WTC11 (cell line): ENCODE data around the gene ACP3.

Source experiments
- CREM ChIP-seq: sonication (generic); formaldehyde crosslinking; IDR thresholded peaks from 2 replicates; pipeline ENCODE4 v1.8.1; 2022; ENCODE audit warnings: mild to moderate bottlenecking, missing genetic modification reagents, moderate library complexity
- ETV6 ChIP-seq: sonication (generic); formaldehyde crosslinking; IDR thresholded peaks from 2 replicates; pipeline ENCODE4 v1.8.1; 2022; ENCODE audit warnings: mild to moderate bottlenecking, missing genetic modification reagents
- FOXP1 ChIP-seq: sonication (generic); formaldehyde crosslinking; IDR thresholded peaks from 2 replicates; pipeline ENCODE4 v1.8.0; 2022; ENCODE audit warnings: missing genetic modification reagents, mild to moderate bottlenecking, moderate library complexity, borderline replicate concordance
- SMAD3 ChIP-seq: sonication (generic); formaldehyde crosslinking; IDR thresholded peaks from 2 replicates; pipeline ENCODE4 v1.8.0; 2022; ENCODE audit warnings: missing genetic modification reagents, mild to moderate bottlenecking, borderline replicate concordance
- ZNF138 ChIP-seq: sonication (generic); formaldehyde crosslinking; conservative IDR thresholded peaks from 2 replicates; pipeline ENCODE4 v1.8.1; 2022; ENCODE audit warnings: mild to moderate bottlenecking, moderate library complexity, missing genetic modification reagents
- ZNF512 ChIP-seq: sonication (generic); formaldehyde crosslinking; IDR thresholded peaks from 2 replicates; pipeline ENCODE4 v1.8.1; 2022; ENCODE audit warnings: missing genetic modification reagents, borderline replicate concordance
- TF ChIP-seq, protein P1 (sequence below): sonication (generic); formaldehyde crosslinking; IDR thresholded peaks from 2 replicates; pipeline ENCODE4 v1.8.1; 2023; ENCODE audit warnings: mild to moderate bottlenecking, moderate library complexity, missing genetic modification reagents
- TF ChIP-seq, protein P2 (sequence below): fragments of 200-600 bp; IDR thresholded peaks from 2 replicates; pipeline ENCODE4 v1.8.0; 2022; ENCODE audit warnings: antibody characterized with exemption

GRCh38 chr3:132294906-132295305 is 22.3 kb upstream of the ACP3 start:
- TF ChIP-seq, protein P1, sequence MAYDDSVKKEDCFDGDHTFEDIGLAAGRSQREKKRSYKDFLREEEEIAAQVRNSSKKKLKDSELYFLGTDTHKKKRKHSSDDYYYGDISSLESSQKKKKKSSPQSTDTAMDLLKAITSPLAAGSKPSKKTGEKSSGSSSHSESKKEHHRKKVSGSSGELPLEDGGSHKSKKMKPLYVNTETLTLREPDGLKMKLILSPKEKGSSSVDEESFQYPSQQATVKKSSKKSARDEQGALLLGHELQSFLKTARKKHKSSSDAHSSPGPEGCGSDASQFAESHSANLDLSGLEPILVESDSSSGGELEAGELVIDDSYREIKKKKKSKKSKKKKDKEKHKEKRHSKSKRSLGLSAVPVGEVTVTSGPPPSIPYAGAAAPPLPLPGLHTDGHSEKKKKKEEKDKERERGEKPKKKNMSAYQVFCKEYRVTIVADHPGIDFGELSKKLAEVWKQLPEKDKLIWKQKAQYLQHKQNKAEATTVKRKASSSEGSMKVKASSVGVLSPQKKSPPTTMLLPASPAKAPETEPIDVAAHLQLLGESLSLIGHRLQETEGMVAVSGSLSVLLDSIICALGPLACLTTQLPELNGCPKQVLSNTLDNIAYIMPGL (CRISPR knock-in tag), result no peak
- TF ChIP-seq, protein P2, sequence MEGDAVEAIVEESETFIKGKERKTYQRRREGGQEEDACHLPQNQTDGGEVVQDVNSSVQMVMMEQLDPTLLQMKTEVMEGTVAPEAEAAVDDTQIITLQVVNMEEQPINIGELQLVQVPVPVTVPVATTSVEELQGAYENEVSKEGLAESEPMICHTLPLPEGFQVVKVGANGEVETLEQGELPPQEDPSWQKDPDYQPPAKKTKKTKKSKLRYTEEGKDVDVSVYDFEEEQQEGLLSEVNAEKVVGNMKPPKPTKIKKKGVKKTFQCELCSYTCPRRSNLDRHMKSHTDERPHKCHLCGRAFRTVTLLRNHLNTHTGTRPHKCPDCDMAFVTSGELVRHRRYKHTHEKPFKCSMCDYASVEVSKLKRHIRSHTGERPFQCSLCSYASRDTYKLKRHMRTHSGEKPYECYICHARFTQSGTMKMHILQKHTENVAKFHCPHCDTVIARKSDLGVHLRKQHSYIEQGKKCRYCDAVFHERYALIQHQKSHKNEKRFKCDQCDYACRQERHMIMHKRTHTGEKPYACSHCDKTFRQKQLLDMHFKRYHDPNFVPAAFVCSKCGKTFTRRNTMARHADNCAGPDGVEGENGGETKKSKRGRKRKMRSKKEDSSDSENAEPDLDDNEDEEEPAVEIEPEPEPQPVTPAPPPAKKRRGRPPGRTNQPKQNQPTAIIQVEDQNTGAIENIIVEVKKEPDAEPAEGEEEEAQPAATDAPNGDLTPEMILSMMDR, result no peak
- TF ChIP-seq SMAD3 (CRISPR knock-in tag), result no peak
- TF ChIP-seq FOXP1 (CRISPR knock-in tag), result no peak
- no peak for TF ChIP-seq ZNF138 (CRISPR knock-in tag)
- TF ChIP-seq ZNF512 (CRISPR knock-in tag), result no peak
- no peak for TF ChIP-seq CREM (CRISPR knock-in tag)
- no peak for TF ChIP-seq ETV6 (CRISPR knock-in tag)
